Measurements from ENCODE around the gene TMEM214. TPM values are rescaled to one million over a fixed set of nuclear protein-coding genes. Genes with fewer than 3 reads are reported as not detected.

Gene TMEM214
- total and polyA plus RNA-seq, 2 donors, result 8.8 to 30.3 TPM

DNA sequence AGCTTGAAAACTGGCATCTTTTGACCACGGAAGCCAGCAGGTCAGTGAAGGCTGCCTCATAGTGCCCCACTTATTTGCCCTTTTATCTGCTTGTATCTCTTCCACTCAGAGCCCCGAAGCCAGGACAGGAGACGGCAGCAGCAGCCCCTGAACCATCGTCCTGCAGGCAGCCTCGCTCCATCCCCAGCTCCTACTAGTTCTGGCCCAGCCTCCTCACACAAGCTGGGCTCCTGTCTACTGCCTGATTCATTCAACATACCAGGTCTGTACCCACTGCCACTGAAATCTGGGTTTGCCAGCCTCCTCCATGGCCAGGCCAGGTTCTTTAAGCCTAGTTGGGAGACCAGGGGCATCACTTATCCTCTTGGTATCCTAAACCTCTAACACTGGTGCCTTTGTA, 34.6 kb downstream of the TMEM214 start:
- 99% methylated on average over 5 of the region's 5 CpGs for WGBS
- H3K9me3 ChIP-seq (ENCODE audit: control insufficient read depth in 2 of 2, insufficient read depth in 1 of 2, low read length in 1 of 2), result no peaks in the 10 kb centered on the region
- no peaks in the 10 kb centered on the region for H3K27me3 ChIP-seq (ENCODE audit: control insufficient read depth in 2 of 2, insufficient read depth in 1 of 2, low read length in 1 of 2)
- no peak for DNase-seq (ENCODE audit: low read depth in 6 of 9, low spot score in 9 of 9)
- H3K27ac ChIP-seq (ENCODE audit: low read depth in 1 of 2, low read length in 1 of 2), result no peak overlapping the region
- peaks cover 39 to 42% of the 10 kb centered on the region in 2 donors for H3K36me3 ChIP-seq (ENCODE audit: control insufficient read depth in 2 of 2, insufficient read depth in 2 of 2, low read length in 1 of 2)
- peaks cover 11 to 22% of the 10 kb centered on the region in 2 donors for H3K4me1 ChIP-seq (ENCODE audit: control insufficient read depth in 2 of 2, insufficient read depth in 2 of 2, low read length in 2 of 2)
- H3K4me3 ChIP-seq (ENCODE audit: low read length in 2 of 2), result no peak overlapping the region

DNA sequence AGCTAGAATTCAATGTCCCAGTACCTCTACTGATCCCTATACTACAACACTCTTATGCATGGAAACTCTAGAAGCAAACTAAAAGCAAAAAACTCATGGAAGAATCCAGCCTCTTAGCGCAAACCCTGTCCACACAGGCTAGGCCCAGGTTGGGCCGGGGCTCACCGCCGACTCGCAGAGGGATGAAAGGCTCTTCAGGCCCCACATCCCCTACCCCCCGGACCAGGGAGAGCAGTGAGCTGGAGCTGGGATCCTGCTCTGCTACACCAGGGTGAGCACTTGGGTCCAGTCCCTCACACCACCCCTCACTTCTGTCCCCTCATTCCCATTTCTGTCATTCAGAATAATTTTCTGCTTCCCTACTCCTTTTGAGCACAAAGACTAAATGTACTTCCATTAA, 36.7 kb downstream of the TMEM214 start:
- H3K4me3 ChIP-seq (ENCODE audit: low read length in 2 of 2), result no peak overlapping the region

DNA sequence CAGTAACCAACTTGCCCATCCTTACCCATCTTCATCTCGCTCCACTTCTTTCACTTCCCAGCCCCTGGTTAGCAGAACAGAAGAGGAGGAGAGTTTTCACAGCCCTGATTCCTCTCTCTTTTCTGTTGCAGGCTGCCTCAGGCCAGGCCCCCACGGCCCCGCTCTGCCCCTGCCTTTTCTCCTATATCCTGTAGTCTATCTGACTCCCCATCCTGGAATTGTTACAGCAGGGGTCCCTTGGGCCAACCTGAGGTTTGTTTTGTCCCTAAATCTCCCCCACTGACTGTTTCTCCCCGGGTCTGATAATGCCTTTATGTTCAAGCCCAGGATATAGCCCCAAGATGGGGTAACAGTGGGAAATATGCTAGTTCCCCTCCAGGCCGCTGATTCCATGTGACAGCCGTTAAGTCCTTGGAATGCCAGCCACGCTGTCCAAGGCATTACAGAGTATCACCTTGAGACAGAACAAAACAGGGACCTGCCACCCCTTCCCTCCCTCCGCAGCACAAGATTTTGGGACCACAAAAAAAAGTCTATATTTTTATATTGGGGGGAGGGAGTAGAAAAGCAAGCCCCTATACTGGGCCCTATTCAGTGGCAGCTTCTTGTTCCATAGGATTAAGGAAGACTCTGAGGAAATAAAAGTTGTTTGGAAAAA, 37.3 kb downstream of the TMEM214 start:
- no peaks in the 10 kb centered on the region for H3K9me3 ChIP-seq (ENCODE audit: control insufficient read depth in 2 of 2, insufficient read depth in 1 of 2, low read length in 1 of 2)
- peak overlapping the region in 1 of 2 donors; percentile 96 for H3K4me3 ChIP-seq (ENCODE audit: low read length in 2 of 2)
- no peak for DNase-seq (ENCODE audit: low read depth in 6 of 9, low spot score in 9 of 9)
- H3K4me1 ChIP-seq (ENCODE audit: control insufficient read depth in 2 of 2, insufficient read depth in 2 of 2, low read length in 2 of 2), result peaks cover 15 to 42% of the 10 kb centered on the region in 2 donors
- H3K27ac ChIP-seq (ENCODE audit: low read depth in 1 of 2, low read length in 1 of 2), result no peak overlapping the region
- peaks cover 33 to 36% of the 10 kb centered on the region in 2 donors for H3K36me3 ChIP-seq (ENCODE audit: control insufficient read depth in 2 of 2, insufficient read depth in 2 of 2, low read length in 1 of 2)
- WGBS, result 92% methylated on average over 8 of the region's 8 CpGs
- no peaks in the 10 kb centered on the region for H3K27me3 ChIP-seq (ENCODE audit: control insufficient read depth in 2 of 2, insufficient read depth in 1 of 2, low read length in 1 of 2)

More for the DNA sequence above, 36.7 kb downstream of the TMEM214 start:
- Histone ChIP-seq H3K36me3 (ENCODE audit: control insufficient read depth in 2 of 2, insufficient read depth in 2 of 2, low read length in 1 of 2) (peaks cover 35 to 39% of the 10 kb centered on the region in 2 donors), H3K4me1 (ENCODE audit: control insufficient read depth in 2 of 2, insufficient read depth in 2 of 2, low read length in 2 of 2) (peaks cover 11 to 36% of the 10 kb centered on the region in 2 donors), H3K27ac (ENCODE audit: low read depth in 1 of 2, low read length in 1 of 2) (no peak overlapping the region), H3K9me3 (ENCODE audit: control insufficient read depth in 2 of 2, insufficient read depth in 1 of 2, low read length in 1 of 2) (no peaks in the 10 kb centered on the region), H3K27me3 (ENCODE audit: control insufficient read depth in 2 of 2, insufficient read depth in 1 of 2, low read length in 1 of 2) (no peaks in the 10 kb centered on the region)
- DNase-seq (ENCODE audit: low read depth in 6 of 9, low spot score in 9 of 9), result no peak
- WGBS, result 98% methylated on average over 6 of the region's 6 CpGs

- no peaks in the 10 kb centered on the region for H3K9me3 ChIP-seq (ENCODE audit: control insufficient read depth in 2 of 2, insufficient read depth in 1 of 2, low read length in 1 of 2)
- no peak for DNase-seq (ENCODE audit: low read depth in 6 of 9, low spot score in 9 of 9)
- H3K4me3 ChIP-seq (ENCODE audit: low read length in 2 of 2), result peak overlapping the region; percentile 75 to 96
- peaks cover 33% of the 10 kb centered on the region in 2 donors for H3K36me3 ChIP-seq (ENCODE audit: control insufficient read depth in 2 of 2, insufficient read depth in 2 of 2, low read length in 1 of 2)
- peak overlapping the region; percentile 85 to 88 for H3K27ac ChIP-seq (ENCODE audit: low read depth in 1 of 2, low read length in 1 of 2)
- 9% methylated on average over 11 of the region's 11 CpGs for WGBS
- H3K4me1 ChIP-seq (ENCODE audit: control insufficient read depth in 2 of 2, insufficient read depth in 2 of 2, low read length in 2 of 2), result peaks cover 20 to 49% of the 10 kb centered on the region in 2 donors
- no peaks in the 10 kb centered on the region for H3K27me3 ChIP-seq (ENCODE audit: control insufficient read depth in 2 of 2, insufficient read depth in 1 of 2, low read length in 1 of 2)
Measured at GRCh38 chr2:27070653-27071276, 38.0 kb downstream of the TMEM214 start.

DNA sequence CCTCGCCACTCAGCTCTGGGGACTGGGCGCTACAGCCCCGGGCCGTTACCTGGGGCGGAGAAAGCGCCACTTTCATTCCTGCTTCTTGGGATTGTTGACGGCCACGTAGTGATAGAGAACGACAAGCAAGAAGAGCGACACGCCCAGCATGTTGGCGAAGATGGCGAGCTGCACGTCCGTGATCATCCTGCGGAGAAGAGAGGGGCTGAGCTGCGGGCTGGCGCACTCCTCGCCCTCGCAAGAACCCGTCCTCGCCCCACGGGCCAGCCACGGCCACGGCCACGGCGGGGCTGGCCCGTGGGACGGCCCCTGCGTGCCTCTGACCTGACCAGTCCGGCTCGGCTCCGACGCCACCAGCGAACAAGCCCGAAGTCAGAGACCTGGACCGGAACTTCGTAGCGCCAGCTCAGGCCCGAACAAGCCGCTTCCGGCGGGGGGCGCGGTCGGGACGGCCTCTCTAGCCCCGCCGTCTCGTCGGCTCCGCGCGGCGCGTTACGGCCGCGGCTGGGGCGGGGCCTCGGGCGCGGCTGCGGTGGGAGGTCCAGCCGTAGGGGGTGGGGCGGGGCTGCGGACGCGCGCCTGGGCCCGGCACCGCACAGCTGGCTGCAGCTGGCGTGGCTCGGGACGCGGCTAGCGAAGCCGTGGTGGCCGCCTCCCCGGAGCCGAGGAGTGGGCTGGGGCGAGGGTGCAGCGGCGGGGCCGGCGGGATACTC, 38.7 kb downstream of the TMEM214 start, which contains the start of gene OST4:
TSS of gene OST4 (minus strand) at position 378 of the 713 bp plus-strand sequence.
- Histone ChIP-seq H3K4me1 (ENCODE audit: control insufficient read depth in 2 of 2, insufficient read depth in 2 of 2, low read length in 2 of 2) (peaks cover 22 to 54% of the 10 kb centered on the region in 2 donors), H3K27me3 (ENCODE audit: control insufficient read depth in 2 of 2, insufficient read depth in 1 of 2, low read length in 1 of 2) (no peaks in the 10 kb centered on the region), H3K27ac (ENCODE audit: low read depth in 1 of 2, low read length in 1 of 2) (peak within 1 kb of the TSS; percentile 87 to 88), H3K9me3 (ENCODE audit: control insufficient read depth in 2 of 2, insufficient read depth in 1 of 2, low read length in 1 of 2) (no peaks in the 10 kb centered on the region), H3K36me3 (ENCODE audit: control insufficient read depth in 2 of 2, insufficient read depth in 2 of 2, low read length in 1 of 2) (peaks cover 30 to 31% of the 10 kb centered on the region in 2 donors), H3K4me3 (ENCODE audit: low read length in 2 of 2) (peak within 1 kb of the TSS; percentile 75 to 96)
- DNase-seq (ENCODE audit: low read depth in 6 of 9, low spot score in 9 of 9), result peak in 7 of 9 donors; percentile 65 to 94 (median 86)
- WGBS, result under 1% methylated on average over 86 of the region's 86 CpGs

GRCh38 chr2:27071990-27072830, 39.4 kb downstream of the TMEM214 start:
- Histone ChIP-seq H3K27me3 (ENCODE audit: control insufficient read depth in 2 of 2, insufficient read depth in 1 of 2, low read length in 1 of 2) (no peaks in the 10 kb centered on the region), H3K4me1 (ENCODE audit: control insufficient read depth in 2 of 2, insufficient read depth in 2 of 2, low read length in 2 of 2) (peaks cover 22 to 58% of the 10 kb centered on the region in 2 donors)

DNA sequence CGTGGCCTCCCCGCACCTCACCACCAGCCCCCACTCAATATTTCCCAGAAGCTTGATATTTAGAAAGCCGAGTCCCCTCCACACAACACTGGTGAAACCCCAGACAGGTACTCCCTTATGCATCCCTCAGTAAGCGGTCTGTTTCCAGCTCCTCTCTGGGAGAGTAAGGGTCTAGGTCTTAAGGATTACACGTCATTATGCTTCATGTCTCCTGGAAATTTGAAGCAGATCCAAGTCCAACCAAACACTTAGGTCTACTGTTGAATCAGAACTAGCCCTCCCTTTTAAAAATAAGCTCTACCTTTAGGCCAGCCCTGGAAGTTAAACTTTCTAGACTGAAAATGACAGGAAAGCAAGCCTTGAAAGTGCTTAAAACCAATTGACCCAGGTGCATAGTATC, 40.2 kb downstream of the TMEM214 start:
- Histone ChIP-seq H3K36me3 (ENCODE audit: control insufficient read depth in 2 of 2, insufficient read depth in 2 of 2, low read length in 1 of 2) (peaks cover 16 to 22% of the 10 kb centered on the region in 2 donors), H3K27me3 (ENCODE audit: control insufficient read depth in 2 of 2, insufficient read depth in 1 of 2, low read length in 1 of 2) (no peaks in the 10 kb centered on the region), H3K4me3 (ENCODE audit: low read length in 2 of 2) (no peak overlapping the region), H3K27ac (ENCODE audit: low read depth in 1 of 2, low read length in 1 of 2) (peak overlapping the region; percentile 46 to 87), H3K9me3 (ENCODE audit: control insufficient read depth in 2 of 2, insufficient read depth in 1 of 2, low read length in 1 of 2) (no peaks in the 10 kb centered on the region), H3K4me1 (ENCODE audit: control insufficient read depth in 2 of 2, insufficient read depth in 2 of 2, low read length in 2 of 2) (peaks cover 22 to 65% of the 10 kb centered on the region in 2 donors)
- no peak for DNase-seq (ENCODE audit: low read depth in 6 of 9, low spot score in 9 of 9)
- 90% methylated on average over 5 of the region's 5 CpGs for WGBS

More at GRCh38 chr2:27071990-27072830, 39.4 kb downstream of the TMEM214 start:
- no peaks in the 10 kb centered on the region for H3K9me3 ChIP-seq (ENCODE audit: control insufficient read depth in 2 of 2, insufficient read depth in 1 of 2, low read length in 1 of 2)
- H3K27ac ChIP-seq (ENCODE audit: low read depth in 1 of 2, low read length in 1 of 2), result peak overlapping the region; percentile 87 to 88
- peak in 3 of 9 donors; percentile 27 to 56 (median 37) for DNase-seq (ENCODE audit: low read depth in 6 of 9, low spot score in 9 of 9)
- WGBS, result 6% methylated on average over 34 of the region's 34 CpGs
- H3K4me3 ChIP-seq (ENCODE audit: low read length in 2 of 2), result peak overlapping the region; percentile 75 to 83
- H3K36me3 ChIP-seq (ENCODE audit: control insufficient read depth in 2 of 2, insufficient read depth in 2 of 2, low read length in 1 of 2), result peaks cover 23 to 29% of the 10 kb centered on the region in 2 donors

- no peak overlapping the region for H3K4me3 ChIP-seq (ENCODE audit: low read length in 2 of 2)
- H3K36me3 ChIP-seq (ENCODE audit: control insufficient read depth in 2 of 2, insufficient read depth in 2 of 2, low read length in 1 of 2), result peaks cover 8 to 13% of the 10 kb centered on the region in 2 donors
- no peak for DNase-seq (ENCODE audit: low read depth in 6 of 9, low spot score in 9 of 9)
- WGBS, result 85% methylated on average over 2 of the region's 2 CpGs
- H3K9me3 ChIP-seq (ENCODE audit: control insufficient read depth in 2 of 2, insufficient read depth in 1 of 2, low read length in 1 of 2), result no peaks in the 10 kb centered on the region
- peaks cover 0 to 4% of the 10 kb centered on the region in 2 donors for H3K27me3 ChIP-seq (ENCODE audit: control insufficient read depth in 2 of 2, insufficient read depth in 1 of 2, low read length in 1 of 2)
- peaks cover 22 to 73% of the 10 kb centered on the region in 2 donors for H3K4me1 ChIP-seq (ENCODE audit: control insufficient read depth in 2 of 2, insufficient read depth in 2 of 2, low read length in 2 of 2)
- peak overlapping the region; percentile 10 to 15 for H3K27ac ChIP-seq (ENCODE audit: low read depth in 1 of 2, low read length in 1 of 2)
Measured at GRCh38 chr2:27073782-27074181, 41.0 kb downstream of the TMEM214 start.
